Trophoblast cell (in vitro differentiated cells and primary cell): Measurements from ENCODE around the gene TGDS.
A peak's percentile ranks its signal among the peaks of the same experiment; 100 is the strongest.
"Not testable (repeated sequence)": the region's sequence is repeated elsewhere in the genome, so short reads cannot be mapped to it uniquely, and the experiment has no call there.

ENCODE experiments used
- DNase-seq, 2 donors: peaks; one replicate each; pipeline ENCODE4 v3.0.0-alpha.2; 2016
- H2AFZ ChIP-seq: 2 replicates; pipeline ENCODE4 v1.6.1; 2013; ENCODE audit warnings: low read length, moderate library complexity, mild to moderate bottlenecking; ENCODE audit not compliant: insufficient read depth, poor library complexity
- H2AK5ac ChIP-seq: 2 replicates; pipeline ENCODE4 v1.6.1; 2013; ENCODE audit warnings: mild to moderate bottlenecking, low read length
- H2BK120ac ChIP-seq: 2 replicates; pipeline ENCODE4 v1.6.1; 2013; ENCODE audit warnings: low read length, mild to moderate bottlenecking, moderate library complexity; ENCODE audit not compliant: insufficient read depth, poor library complexity
- H2BK12ac ChIP-seq: 2 replicates; pipeline ENCODE4 v1.6.1; 2013; ENCODE audit warnings: mild to moderate bottlenecking, low read length, moderate library complexity
- H2BK5ac ChIP-seq: 2 replicates; pipeline ENCODE4 v1.6.1; 2013; ENCODE audit warnings: low read length, low read depth, moderate library complexity, mild to moderate bottlenecking; ENCODE audit not compliant: poor library complexity
- H3K14ac ChIP-seq: 2 replicates; pipeline ENCODE4 v1.6.1; 2013; ENCODE audit warnings: mild to moderate bottlenecking, low read length
- H3K18ac ChIP-seq: 2 replicates; pipeline ENCODE4 v1.6.1; 2013; ENCODE audit warnings: mild to moderate bottlenecking, low read length
- H3K23ac ChIP-seq: 2 replicates; pipeline ENCODE4 v1.6.1; 2013; ENCODE audit warnings: low read length
- H3K27ac ChIP-seq: 2 replicates; pipeline ENCODE4 v1.5.1; 2013; ENCODE audit warnings: low read depth, mild to moderate bottlenecking, inconsistent platforms, low read length, moderate library complexity
- H3K27me3 ChIP-seq: 2 replicates; pipeline ENCODE4 v1.6.1; 2013; ENCODE audit warnings: inconsistent platforms, mild to moderate bottlenecking, low read length, moderate library complexity; ENCODE audit not compliant: insufficient read depth
- H3K36me3 ChIP-seq, 2 experiments: 1 replicate in 1 of 2; 2 replicates in 1 of 2; pipeline ENCODE4 v1.6.1; 2013; ENCODE audit warnings: low read length in 2 of 2, mild to moderate bottlenecking in 2 of 2, moderate library complexity in 1 of 2; ENCODE audit not compliant: insufficient read depth in 2 of 2, control insufficient read depth in 1 of 2
- H3K4ac ChIP-seq: 2 replicates; pipeline ENCODE4 v1.6.1; 2013; ENCODE audit warnings: low read depth, mild to moderate bottlenecking, low read length, moderate library complexity
- H3K4me1 ChIP-seq, 2 experiments: 1 replicate in 1 of 2; 2 replicates in 1 of 2; pipeline ENCODE4 v1.6.1; 2013; ENCODE audit warnings: low read length in 2 of 2, mild to moderate bottlenecking in 2 of 2, moderate library complexity in 1 of 2; ENCODE audit not compliant: insufficient read depth in 2 of 2, control insufficient read depth in 1 of 2
- H3K4me2 ChIP-seq: 2 replicates; pipeline ENCODE4 v1.6.1; 2013; ENCODE audit warnings: inconsistent platforms, mild to moderate bottlenecking, low read length, moderate library complexity
- H3K4me3 ChIP-seq: 2 replicates; pipeline ENCODE4 v1.5.1; 2013; ENCODE audit warnings: mild to moderate bottlenecking, low read depth, low read length, inconsistent platforms
- H3K79me1 ChIP-seq: one replicate; pipeline ENCODE4 v1.6.1; 2013; ENCODE audit warnings: low read length
- H3K79me2 ChIP-seq: 2 replicates; pipeline ENCODE4 v1.6.1; 2013; ENCODE audit warnings: low read length, mild to moderate bottlenecking; ENCODE audit not compliant: control insufficient read depth, insufficient read depth, poor library complexity
- H3K9ac ChIP-seq: 2 replicates; pipeline ENCODE4 v1.6.1; 2013; ENCODE audit warnings: mild to moderate bottlenecking, low read length
- H3K9me3 ChIP-seq: 2 replicates; pipeline ENCODE4 v1.6.1; 2013; ENCODE audit warnings: low read depth, mild to moderate bottlenecking, control low read depth, inconsistent platforms, low read length; ENCODE audit not compliant: insufficient read depth
- H4K12ac ChIP-seq: 2 replicates; pipeline ENCODE4 v1.6.1; 2013; ENCODE audit warnings: low read depth, mild to moderate bottlenecking, low read length, moderate library complexity
- H4K8ac ChIP-seq: 2 replicates; pipeline ENCODE4 v1.6.1; 2013; ENCODE audit warnings: low read depth, mild to moderate bottlenecking, low read length, moderate library complexity
- H4K91ac ChIP-seq: one replicate; pipeline ENCODE4 v1.6.1; 2013; ENCODE audit warnings: low read depth, mild to moderate bottlenecking, low read length, moderate library complexity
- WGBS: extraction: QIAGEN DNeasy Blood & Tissue Kit; methylation state at CpG from one replicate; pipeline ENCODE4 v1.1.7; 2013; ENCODE audit warnings: missing lambda C conversion rate; ENCODE audit not compliant: insufficient read length, insufficient coverage; ENCODE audit errors: extremely low coverage; 5-methylcytosine and 5-hydroxymethylcytosine counted together

The TGDS gene

GRCh38 chr13:94535231-94535630, 60.7 kb downstream of the TGDS start:
- H3K9ac ChIP-seq: no peak overlapping the region
- no CpG with 5 or more reads among the region's 2 CpGs for WGBS
- no peak overlapping the region for H3K4me3 ChIP-seq

GRCh38 chr13:94534166-94534565, 61.8 kb downstream of the TGDS start:
- H3K27me3 ChIP-seq: no peaks in the 10 kb centered on the region
- H3K9ac ChIP-seq: no peak overlapping the region
- no peaks in the 10 kb centered on the region for H3K79me2 ChIP-seq
- H2AFZ ChIP-seq: no peak overlapping the region
- no peak overlapping the region for H4K8ac ChIP-seq
- no peak overlapping the region for H3K14ac ChIP-seq
- H3K23ac ChIP-seq: no peak overlapping the region
- H3K4me1 ChIP-seq: peaks cover 2 to 3% of the 10 kb centered on the region in 2 experiments
- no peak overlapping the region for H4K91ac ChIP-seq
- H3K36me3 ChIP-seq: no peaks in the 10 kb centered on the region
- H2BK120ac ChIP-seq: no peak overlapping the region
- no peak overlapping the region for H3K27ac ChIP-seq
- no peak overlapping the region for H2AK5ac ChIP-seq
- no peak overlapping the region for H4K12ac ChIP-seq
- no CpG with 5 or more reads among the region's 1 CpG for WGBS
- no peak overlapping the region for H3K4me2 ChIP-seq
- no peaks in the 10 kb centered on the region for H3K9me3 ChIP-seq
- H2BK12ac ChIP-seq: no peak overlapping the region
- H3K4ac ChIP-seq: no peak overlapping the region
- DNase-seq: peak in 1 of 2 donors; percentile 25
- no peak overlapping the region for H3K18ac ChIP-seq
- no peak overlapping the region for H2BK5ac ChIP-seq
- peaks cover 2% of the 10 kb centered on the region for H3K79me1 ChIP-seq
- H3K4me3 ChIP-seq: no peak overlapping the region

More at GRCh38 chr13:94535231-94535630, 60.7 kb downstream of the TGDS start:
- H3K9me3 ChIP-seq: no peaks in the 10 kb centered on the region
- H2BK5ac ChIP-seq: no peak overlapping the region
- H3K4me1 ChIP-seq: peaks cover 2 to 3% of the 10 kb centered on the region in 2 experiments
- peak; percentile 85 to 96 for DNase-seq
- H4K12ac ChIP-seq: no peak overlapping the region
- no peaks in the 10 kb centered on the region for H3K36me3 ChIP-seq
- no peaks in the 10 kb centered on the region for H3K27me3 ChIP-seq
- no peak overlapping the region for H3K23ac ChIP-seq
- no peak overlapping the region for H2BK120ac ChIP-seq
- H2AK5ac ChIP-seq: no peak overlapping the region
- no peak overlapping the region for H3K27ac ChIP-seq
- peaks cover 2% of the 10 kb centered on the region for H3K79me1 ChIP-seq
- no peaks in the 10 kb centered on the region for H3K79me2 ChIP-seq
- H4K91ac ChIP-seq: no peak overlapping the region
- H3K4ac ChIP-seq: no peak overlapping the region
- H2BK12ac ChIP-seq: no peak overlapping the region
- H4K8ac ChIP-seq: no peak overlapping the region
- H2AFZ ChIP-seq: no peak overlapping the region
- no peak overlapping the region for H3K4me2 ChIP-seq
- H3K14ac ChIP-seq: no peak overlapping the region
- no peak overlapping the region for H3K18ac ChIP-seq

GRCh38 chr13:94532278-94532677, 63.7 kb downstream of the TGDS start:
- no CpG with 5 or more reads among the region's 2 CpGs for WGBS
- not testable (repeated sequence) for H4K12ac ChIP-seq, H3K14ac ChIP-seq, H3K79me1 ChIP-seq, H3K9ac ChIP-seq, H3K27me3 ChIP-seq, H2AK5ac ChIP-seq, H2AFZ ChIP-seq, H3K18ac ChIP-seq, H3K4me3 ChIP-seq, H3K4me2 ChIP-seq, DNase-seq, H3K23ac ChIP-seq, H2BK12ac ChIP-seq, H2BK120ac ChIP-seq, H3K79me2 ChIP-seq, H3K27ac ChIP-seq, H3K9me3 ChIP-seq, H3K4me1 ChIP-seq, H4K91ac ChIP-seq, H2BK5ac ChIP-seq, H3K4ac ChIP-seq, H3K36me3 ChIP-seq, H4K8ac ChIP-seq

DNA sequence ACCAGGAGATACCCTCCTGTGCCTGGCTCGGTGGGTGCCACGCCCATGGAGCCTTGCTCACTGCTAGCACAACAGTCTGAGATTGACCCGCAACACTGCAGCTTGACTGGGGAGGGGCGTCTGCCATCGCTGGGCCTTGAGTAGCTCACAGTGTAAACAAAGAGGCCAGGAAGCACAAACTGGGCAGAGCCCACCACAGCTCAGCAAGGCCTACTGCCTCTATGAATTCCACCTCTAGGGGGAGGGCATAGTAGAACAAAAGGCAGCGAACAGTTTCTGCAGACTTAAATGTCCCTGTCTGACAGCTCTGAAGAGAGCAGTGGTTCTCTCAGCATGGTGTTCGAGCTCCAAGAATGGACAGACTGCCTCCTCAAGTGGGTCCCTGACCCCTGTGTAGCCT, 69.0 kb downstream of the TGDS start:
- H3K79me1 ChIP-seq, H3K27me3 ChIP-seq, H2BK12ac ChIP-seq, H3K4me1 ChIP-seq, H3K9me3 ChIP-seq, H3K4me3 ChIP-seq, DNase-seq, H4K8ac ChIP-seq, H3K23ac ChIP-seq, H2AK5ac ChIP-seq, H3K79me2 ChIP-seq, H3K36me3 ChIP-seq, H2AFZ ChIP-seq, H3K27ac ChIP-seq, H3K18ac ChIP-seq, H2BK120ac ChIP-seq, H3K14ac ChIP-seq, H4K91ac ChIP-seq, H4K12ac ChIP-seq, H3K9ac ChIP-seq, H3K4ac ChIP-seq, H3K4me2 ChIP-seq, H2BK5ac ChIP-seq: not testable (repeated sequence)
- WGBS: no CpG with 5 or more reads among the region's 7 CpGs
